CD4-positive, CD25-positive, alpha-beta regulatory T cell (primary cell): ENCODE results near the gene TSPOAP1. TPM values are rescaled to one million over a fixed set of nuclear protein-coding genes. Genes with fewer than 3 reads are reported as not detected.

Source experiments
- ATAC-seq, 2 donors: fragments of 150-1000 bp; cut with Tn5 transposase; one replicate each; pipeline ENCODE4 v1.10.0; 2021; ENCODE audit warnings: low read depth in 2 of 2, moderate number of reproducible peaks in 2 of 2, moderate library complexity in 1 of 2
- DNase-seq, 3 donors: peaks; one replicate each; pipeline versions ENCODE4 v3.0.0 to v3.0.0-alpha.2; 2012 to 2022; ENCODE audit warnings: mixed read lengths in 1 of 3
- H3K27ac ChIP-seq: one replicate; pipeline ENCODE4 v1.7.0; 2013; ENCODE audit warnings: mild to moderate bottlenecking, low read length; ENCODE audit not compliant: insufficient read depth, poor library complexity, severe bottlenecking
- H3K27me3 ChIP-seq: one replicate; pipeline ENCODE4 v1.7.0; 2013; ENCODE audit warnings: low read length; ENCODE audit not compliant: control insufficient read depth, insufficient read depth
- H3K36me3 ChIP-seq: one replicate; pipeline ENCODE4 v1.7.0; 2013; ENCODE audit warnings: mild to moderate bottlenecking, low read length, moderate library complexity; ENCODE audit not compliant: control insufficient read depth, insufficient read depth
- H3K4me1 ChIP-seq: 2 replicates; pipeline ENCODE4 v1.7.0; 2013; ENCODE audit warnings: mild to moderate bottlenecking, low read length; ENCODE audit not compliant: insufficient read depth, control insufficient read depth, poor library complexity, severe bottlenecking
- H3K4me3 ChIP-seq: one replicate; pipeline ENCODE4 v1.7.0; 2013; ENCODE audit warnings: low read depth, mild to moderate bottlenecking, low read length, moderate library complexity
- H3K9me3 ChIP-seq, 2 experiments: 1 replicate in 1 of 2; 2 replicates in 1 of 2; pipeline ENCODE4 v1.7.0; 2013; ENCODE audit warnings: low read length in 2 of 2, mild to moderate bottlenecking in 1 of 2, moderate library complexity in 1 of 2; ENCODE audit not compliant: control insufficient read depth in 2 of 2
- H3K27ac Mint-ChIP-seq, 3 donors: one replicate each; pipeline ENCODE4 v1.8.0; 2020 to 2022; ENCODE audit warnings: mild to moderate bottlenecking in 3 of 3, mixed read lengths in 3 of 3, moderate library complexity in 2 of 3
- H3K27me3 Mint-ChIP-seq: one replicate; pipeline ENCODE4 v1.8.0; 2022; ENCODE audit warnings: mild to moderate bottlenecking, mixed read lengths
- H3K36me3 Mint-ChIP-seq: one replicate; pipeline ENCODE4 v1.8.0; 2020; ENCODE audit warnings: mixed read lengths
- H3K4me1 Mint-ChIP-seq, 4 donors: one replicate each; pipeline ENCODE4 v1.8.0; 2020 to 2022; ENCODE audit warnings: mixed read lengths in 4 of 4, mild to moderate bottlenecking in 1 of 4
- H3K4me3 Mint-ChIP-seq, 4 donors: one replicate each; pipeline ENCODE4 v1.8.0; 2020 to 2022; ENCODE audit warnings: mild to moderate bottlenecking in 4 of 4, mixed read lengths in 4 of 4, moderate library complexity in 3 of 4
- H3K9me3 Mint-ChIP-seq, 7 donors: one replicate each; pipeline ENCODE4 v1.8.0; 2020 to 2022; ENCODE audit warnings: mixed read lengths in 7 of 7, mild to moderate bottlenecking in 3 of 7, moderate library complexity in 2 of 7
- polyA plus RNA-seq, 4 donors: library from polyadenylated mRNA; unstranded; fragments of 300-500 nt; fragmentation: Illumina TruSeq; gene quantifications; one replicate each; pipeline ENCODE4 v1.2.3, GENCODE V29; 2021
- total RNA-seq: library from RNA; stranded (reverse); gene quantifications from one replicate; pipeline ENCODE4 v1.2.3, GENCODE V29; 2022

The TSPOAP1 gene
- total and polyA plus RNA-seq, 5 donors from 2014 or later, result 0.73 to 47.4 (median 1.0) TPM

GRCh38 chr17:58277107-58277801 is 51.3 kb downstream of the TSPOAP1 start:
- Histone ChIP-seq H3K4me1 (peaks cover 4% of the 10 kb centered on the region), H3K36me3 (no peaks in the 10 kb centered on the region), H3K9me3 (no peaks in the 10 kb centered on the region), H3K27ac (no peak overlapping the region), H3K27me3 (no peaks in the 10 kb centered on the region), H3K4me3 (no peak overlapping the region)
- peak in 2 of 3 donors; percentile 22 to 39 for DNase-seq
- no peak for ATAC-seq
- Mint-ChIP-seq H3K4me3 (no peak overlapping the region), H3K27ac (no peak overlapping the region), H3K9me3 (no peaks in the 10 kb centered on the region), H3K36me3 (no peaks in the 10 kb centered on the region), H3K27me3 (peaks cover 5% of the 10 kb centered on the region), H3K4me1 (peaks cover 0 to 15% (median 5%) of the 10 kb centered on the region in 4 donors)

- Mint-ChIP-seq H3K27ac (no peak overlapping the region), H3K27me3 (peaks cover 5% of the 10 kb centered on the region), H3K4me3 (no peak overlapping the region), H3K4me1 (peaks cover 0 to 15% (median 5%) of the 10 kb centered on the region in 4 donors), H3K36me3 (no peaks in the 10 kb centered on the region), H3K9me3 (no peaks in the 10 kb centered on the region)
- Histone ChIP-seq H3K4me3 (no peak overlapping the region), H3K27ac (no peak overlapping the region), H3K27me3 (no peaks in the 10 kb centered on the region), H3K36me3 (no peaks in the 10 kb centered on the region), H3K4me1 (peaks cover 4% of the 10 kb centered on the region), H3K9me3 (no peaks in the 10 kb centered on the region)
- no peak for ATAC-seq
- no peak for DNase-seq
Observed at GRCh38 chr17:58276423-58276822, 52.2 kb downstream of the TSPOAP1 start.

DNA sequence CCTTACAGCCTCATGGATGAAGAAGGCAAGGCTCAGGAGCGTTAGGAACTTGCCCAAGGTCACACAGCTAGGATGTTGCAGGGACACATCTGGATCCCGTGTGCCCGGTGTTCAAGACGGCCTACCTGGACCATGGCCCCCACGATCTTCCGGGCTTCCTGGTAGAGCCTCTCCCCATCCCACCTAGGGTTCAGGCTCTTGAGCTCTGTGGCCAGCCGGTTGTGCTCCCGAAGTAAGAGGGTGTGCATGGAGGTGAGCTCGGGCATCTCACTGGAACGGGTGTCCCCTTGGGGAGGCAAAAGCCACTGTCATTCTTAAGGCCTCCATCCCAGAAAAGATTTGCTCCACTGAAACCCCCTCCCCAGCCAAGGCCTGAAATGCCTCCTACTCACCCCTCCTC is 53.2 kb downstream of the TSPOAP1 start:
- Mint-ChIP-seq H3K27me3 (peaks cover 4% of the 10 kb centered on the region), H3K4me3 (no peak overlapping the region), H3K4me1 (peaks cover 0 to 15% (median 5%) of the 10 kb centered on the region in 4 donors), H3K36me3 (no peaks in the 10 kb centered on the region), H3K27ac (no peak overlapping the region), H3K9me3 (no peaks in the 10 kb centered on the region)
- Histone ChIP-seq H3K36me3 (no peaks in the 10 kb centered on the region), H3K27ac (no peak overlapping the region), H3K27me3 (no peaks in the 10 kb centered on the region), H3K4me1 (peaks cover 4% of the 10 kb centered on the region), H3K4me3 (no peak overlapping the region), H3K9me3 (no peaks in the 10 kb centered on the region)
- DNase-seq, result no peak
- no peak for ATAC-seq

DNA sequence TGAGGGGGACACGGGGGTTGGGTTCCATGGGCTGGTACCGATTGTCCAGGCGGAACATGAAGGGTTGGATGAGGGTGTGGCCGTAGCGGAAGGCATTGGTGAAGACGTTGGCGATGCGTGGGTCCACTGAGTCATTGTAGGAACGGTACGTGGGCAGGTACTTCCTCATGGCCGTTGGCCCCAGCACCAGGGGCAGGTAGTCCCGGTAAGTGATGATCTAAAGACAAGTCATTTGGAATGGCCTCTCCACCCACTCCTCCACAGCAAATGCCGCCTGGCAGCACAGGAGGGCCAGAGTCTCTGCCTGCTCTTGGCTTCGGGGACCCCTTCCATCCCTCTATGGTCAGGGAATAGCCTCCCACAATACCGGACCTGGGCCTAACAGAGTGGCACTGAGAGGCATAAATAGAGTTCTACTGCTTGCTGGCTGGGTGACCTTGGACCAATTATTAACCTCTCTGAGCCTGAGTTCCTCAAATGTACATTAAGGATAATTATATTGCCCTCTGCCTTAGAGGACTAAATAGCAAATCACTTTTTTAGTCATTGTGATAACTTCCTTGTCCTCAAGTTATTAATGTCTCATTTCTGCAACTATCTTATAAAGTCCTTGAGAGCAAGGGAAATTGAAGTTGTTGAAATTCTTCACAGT is 55.0 kb downstream of the TSPOAP1 start:
- ATAC-seq (peak in 1 of 2 donors; percentile 12), DNase-seq (no peak)
- no peak overlapping the region for H3K27ac ChIP-seq
- no peaks in the 10 kb centered on the region for H3K9me3 Mint-ChIP-seq
- peak overlapping the region in 1 of 3 donors; percentile 23 for H3K27ac Mint-ChIP-seq
- H3K4me1 Mint-ChIP-seq, result peaks cover 0 to 7% (median 2%) of the 10 kb centered on the region in 4 donors
- H3K9me3 ChIP-seq, result no peaks in the 10 kb centered on the region
- no peaks in the 10 kb centered on the region for H3K36me3 Mint-ChIP-seq
- H3K4me1 ChIP-seq, result peaks cover 4% of the 10 kb centered on the region
- no peaks in the 10 kb centered on the region for H3K27me3 Mint-ChIP-seq
- H3K4me3 ChIP-seq, result no peak overlapping the region
- no peak overlapping the region for H3K4me3 Mint-ChIP-seq
- H3K36me3 ChIP-seq, result no peaks in the 10 kb centered on the region
- no peaks in the 10 kb centered on the region for H3K27me3 ChIP-seq

DNA sequence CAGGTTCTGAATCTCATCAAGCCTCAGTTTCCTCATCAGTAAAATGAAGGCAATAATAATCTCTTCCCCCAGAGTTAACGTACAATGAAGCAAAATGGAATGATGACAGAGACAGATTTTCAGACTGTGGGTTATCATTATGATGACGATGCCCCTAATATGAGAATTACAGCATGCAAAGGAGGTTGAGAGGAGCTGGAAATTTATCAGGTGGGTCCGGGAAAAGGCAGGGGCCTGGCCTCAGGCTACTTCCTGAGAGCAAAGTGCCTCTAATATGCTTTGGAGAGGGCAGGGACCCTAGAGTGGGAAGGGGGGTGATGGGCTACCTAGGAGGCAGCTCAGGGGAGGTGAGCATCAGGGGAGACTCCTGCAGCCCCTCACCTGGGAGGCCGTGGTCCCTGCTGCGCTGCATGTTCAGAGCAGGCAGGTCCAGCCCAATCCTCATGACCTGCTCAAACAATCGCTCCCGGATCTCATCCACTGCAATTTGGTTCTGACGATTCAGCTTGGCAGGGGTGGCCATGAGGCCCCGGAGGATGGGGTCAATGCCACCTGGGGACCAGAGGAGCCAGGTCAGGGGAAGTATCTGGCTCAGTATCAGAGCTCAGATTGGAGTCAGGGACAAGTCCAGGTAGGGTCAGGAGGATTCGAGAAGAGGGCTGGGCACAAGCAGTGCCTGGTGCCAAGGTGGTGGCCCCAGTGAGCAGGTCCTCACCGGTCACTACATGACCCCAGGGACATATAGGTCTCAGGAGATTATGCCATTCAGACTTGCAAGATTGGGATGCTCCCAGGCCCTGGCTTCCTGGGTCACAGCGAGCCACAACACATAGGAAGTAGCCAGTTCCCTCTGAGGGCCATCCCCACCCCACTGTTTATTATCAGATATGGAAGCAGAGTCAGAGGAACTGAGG is 56.0 kb downstream of the TSPOAP1 start:
- Histone ChIP-seq H3K27me3 (no peaks in the 10 kb centered on the region), H3K36me3 (no peaks in the 10 kb centered on the region), H3K4me3 (no peak overlapping the region), H3K27ac (no peak overlapping the region), H3K4me1 (peaks cover 4% of the 10 kb centered on the region), H3K9me3 (no peaks in the 10 kb centered on the region)
- DNase-seq (no peak), ATAC-seq (no peak)
- Mint-ChIP-seq H3K27ac (peak overlapping the region in 1 of 3 donors; percentile 22), H3K4me1 (peaks cover 0 to 6% (median 2%) of the 10 kb centered on the region in 4 donors), H3K9me3 (no peaks in the 10 kb centered on the region), H3K27me3 (no peaks in the 10 kb centered on the region), H3K36me3 (no peaks in the 10 kb centered on the region), H3K4me3 (peak overlapping the region in 1 of 4 donors; percentile 10)

GRCh38 chr17:58271216-58271931 is 57.2 kb downstream of the TSPOAP1 start:
- Histone ChIP-seq H3K27me3 (no peaks in the 10 kb centered on the region), H3K27ac (no peak overlapping the region), H3K9me3 (no peaks in the 10 kb centered on the region), H3K4me3 (no peak overlapping the region), H3K36me3 (no peaks in the 10 kb centered on the region), H3K4me1 (peaks cover 4% of the 10 kb centered on the region)
- H3K36me3 Mint-ChIP-seq, result no peaks in the 10 kb centered on the region
- ATAC-seq, result no peak
- H3K4me3 Mint-ChIP-seq, result no peak overlapping the region
- H3K4me1 Mint-ChIP-seq, result peaks cover 0 to 6% (median 2%) of the 10 kb centered on the region in 4 donors
- no peaks in the 10 kb centered on the region for H3K9me3 Mint-ChIP-seq
- no peak for DNase-seq
- H3K27ac Mint-ChIP-seq, result no peak overlapping the region
- H3K27me3 Mint-ChIP-seq, result peaks cover 2% of the 10 kb centered on the region
